GM21528 (cell line): ENCODE measurements around the gene SLC22A13.

ENCODE experiments used
- ATAC-seq: cut with Tn5 transposase; IDR thresholded peaks from one replicate; pipeline ENCODE4 v1.9.1; 2021; ENCODE audit warnings: mild to moderate bottlenecking, moderate library complexity; ENCODE audit not compliant: unreplicated experiment, low FRiP score

The SLC22A13 gene

DNA sequence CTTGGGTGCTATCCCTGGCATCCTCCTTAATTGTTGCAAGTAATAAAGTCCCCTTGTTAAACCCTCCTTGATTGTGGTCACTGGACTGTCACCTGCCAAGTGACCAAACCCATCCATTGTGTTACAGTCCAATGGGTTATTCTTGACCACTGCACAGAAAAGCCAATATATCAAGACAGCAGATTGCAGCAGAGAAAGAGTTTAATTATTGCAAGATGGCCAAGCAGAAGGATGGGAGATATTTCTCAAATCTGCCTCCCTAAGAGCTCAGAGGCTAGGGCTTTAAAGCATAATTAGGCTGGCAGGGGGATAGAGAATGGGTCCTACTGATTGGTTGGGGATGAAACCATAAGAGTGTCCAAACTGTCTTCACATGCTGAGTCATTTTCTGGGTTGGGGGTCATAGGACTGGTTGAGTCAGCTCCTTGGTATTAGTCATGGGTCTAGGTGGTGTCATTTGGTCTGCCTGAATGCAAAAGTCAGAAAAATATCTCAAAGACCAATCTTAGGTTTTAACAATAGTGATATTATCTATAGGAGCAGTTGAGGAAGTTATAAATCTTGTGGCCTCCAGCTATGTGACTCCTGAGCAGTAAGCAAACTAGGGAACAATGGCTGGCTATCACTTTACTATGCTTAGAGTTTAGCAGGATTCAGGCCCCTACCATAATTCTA is 61.9 kb downstream of the SLC22A13 start:
- ATAC-seq, result no peak
